Mesenchymal stem cell (in vitro differentiated cells and primary cell): ENCODE data around the gene NFE2L1.
A peak's percentile ranks its signal among the peaks of the same experiment; 100 is the strongest.
"Not testable (repeated sequence)": the region's sequence is repeated elsewhere in the genome, so short reads cannot be mapped to it uniquely, and the experiment has no call there.

ENCODE experiments used
- DNase-seq: peaks from one replicate; pipeline ENCODE4 v3.0.0-alpha.2; 2013
- H2AFZ ChIP-seq: one replicate; pipeline ENCODE4 v1.6.1; 2013; ENCODE audit warnings: low read depth, mild to moderate bottlenecking, control low read depth, inconsistent platforms, low read length, moderate library complexity
- H2AK5ac ChIP-seq: 2 replicates; pipeline ENCODE4 v1.6.1; 2013; ENCODE audit warnings: low read length, moderate library complexity, mild to moderate bottlenecking, inconsistent platforms; ENCODE audit not compliant: severe bottlenecking
- H2BK120ac ChIP-seq: one replicate; pipeline ENCODE4 v1.6.1; 2013; ENCODE audit warnings: low read depth, mild to moderate bottlenecking, inconsistent platforms, low read length, moderate library complexity
- H2BK12ac ChIP-seq, 2 experiments: one replicate each; pipeline ENCODE4 v1.6.1; 2013; ENCODE audit warnings: inconsistent platforms in 2 of 2, low read length in 2 of 2, mild to moderate bottlenecking in 2 of 2, moderate library complexity in 2 of 2, control low read depth in 1 of 2
- H2BK15ac ChIP-seq: one replicate; pipeline ENCODE4 v1.6.1; 2013; ENCODE audit warnings: mild to moderate bottlenecking, low read depth, inconsistent platforms; ENCODE audit not compliant: poor library complexity, severe bottlenecking
- H2BK5ac ChIP-seq: 2 replicates; pipeline ENCODE4 v1.6.1; 2013; ENCODE audit warnings: low read depth, mild to moderate bottlenecking, low read length, control low read depth, inconsistent platforms; ENCODE audit not compliant: poor library complexity, severe bottlenecking
- H3K14ac ChIP-seq, 2 experiments: one replicate each; pipeline ENCODE4 v1.6.1; 2013; ENCODE audit warnings: inconsistent platforms in 2 of 2, low read length in 2 of 2, control low read depth in 1 of 2, mild to moderate bottlenecking in 1 of 2, moderate library complexity in 1 of 2
- H3K18ac ChIP-seq, 2 experiments: one replicate each; pipeline ENCODE4 v1.6.1; 2013; ENCODE audit warnings: inconsistent platforms in 2 of 2, low read length in 2 of 2, control low read depth in 1 of 2, low read depth in 1 of 2, mild to moderate bottlenecking in 1 of 2
- H3K23ac ChIP-seq, 2 experiments: one replicate each; pipeline ENCODE4 v1.6.1; 2013; ENCODE audit warnings: inconsistent platforms in 2 of 2, low read length in 2 of 2, mild to moderate bottlenecking in 2 of 2, moderate library complexity in 2 of 2, control low read depth in 1 of 2
- H3K27ac ChIP-seq: 2 replicates; pipeline ENCODE4 v1.5.1; 2013; ENCODE audit warnings: mild to moderate bottlenecking, moderate library complexity, low read length, control low read depth, inconsistent platforms; ENCODE audit not compliant: poor library complexity, severe bottlenecking
- H3K27me3 ChIP-seq, 2 experiments: 2 replicates each; pipeline versions ENCODE4 v1.6.1 to v1.7.0; 2013; ENCODE audit warnings: low read length in 2 of 2, mild to moderate bottlenecking in 2 of 2, moderate library complexity in 2 of 2, control low read depth in 1 of 2, inconsistent platforms in 1 of 2; ENCODE audit not compliant: control insufficient read depth in 1 of 2, insufficient read depth in 1 of 2
- H3K36me3 ChIP-seq, 2 experiments: 2 replicates each; pipeline versions ENCODE4 v1.6.1 to v1.7.0; 2013; ENCODE audit warnings: low read length in 2 of 2, control low read depth in 1 of 2, inconsistent platforms in 1 of 2, low read depth in 1 of 2, mild to moderate bottlenecking in 1 of 2; ENCODE audit not compliant: insufficient read depth in 2 of 2, control insufficient read depth in 1 of 2
- H3K4ac ChIP-seq, 2 experiments: one replicate each; pipeline ENCODE4 v1.6.1; 2013; ENCODE audit warnings: inconsistent platforms in 2 of 2, low read length in 2 of 2, mild to moderate bottlenecking in 2 of 2, moderate library complexity in 2 of 2, control low read depth in 1 of 2, low read depth in 1 of 2
- H3K4me1 ChIP-seq: 2 replicates; pipeline ENCODE4 v1.6.1; 2013; ENCODE audit warnings: low read depth, low read length, control low read depth; ENCODE audit not compliant: control insufficient read depth, insufficient read depth
- H3K4me2 ChIP-seq: 2 replicates; pipeline ENCODE4 v1.6.1; 2013; ENCODE audit warnings: low read length, mild to moderate bottlenecking, inconsistent platforms; ENCODE audit not compliant: poor library complexity, severe bottlenecking
- H3K4me3 ChIP-seq, 2 experiments: 2 replicates each; pipeline versions ENCODE4 v1.5.1 to v1.7.0; 2013; ENCODE audit warnings: low read length in 2 of 2, mild to moderate bottlenecking in 2 of 2, control low read depth in 1 of 2, low read depth in 1 of 2; ENCODE audit not compliant: insufficient read depth in 1 of 2
- H3K79me1 ChIP-seq: replicated peaks from 2 replicates; pipeline ENCODE4 v1.6.1; 2013; ENCODE audit warnings: mild to moderate bottlenecking, control low read depth, low read length, inconsistent platforms; ENCODE audit not compliant: poor library complexity, severe bottlenecking
- H3K9ac ChIP-seq: 2 replicates; pipeline ENCODE4 v1.7.0; 2013; ENCODE audit warnings: mild to moderate bottlenecking, low read length, moderate library complexity
- H3K9me3 ChIP-seq: 2 replicates; pipeline ENCODE4 v1.7.0; 2013; ENCODE audit warnings: mild to moderate bottlenecking, low read length; ENCODE audit not compliant: control insufficient read depth
- H4K8ac ChIP-seq: one replicate; pipeline ENCODE4 v1.6.1; 2013; ENCODE audit warnings: inconsistent platforms, mild to moderate bottlenecking, low read length, moderate library complexity
- H4K91ac ChIP-seq: one replicate; pipeline ENCODE4 v1.6.1; 2013; ENCODE audit warnings: mild to moderate bottlenecking, low read length, inconsistent platforms
- WGBS: methylation state at CpG from one replicate; pipeline ENCODE4 v1.1.7; 2013; ENCODE audit warnings: mixed read lengths; 5-methylcytosine and 5-hydroxymethylcytosine counted together

The NFE2L1 gene

GRCh38 chr17:48017817-48018158 lies 30.4 kb upstream of the NFE2L1 start:
- H2BK12ac ChIP-seq, H3K79me1 ChIP-seq, H2BK15ac ChIP-seq, H4K91ac ChIP-seq, H2BK5ac ChIP-seq, H2AK5ac ChIP-seq, H4K8ac ChIP-seq, H3K4me2 ChIP-seq, H2AFZ ChIP-seq, H3K23ac ChIP-seq, H3K36me3 ChIP-seq, H3K14ac ChIP-seq, H2BK120ac ChIP-seq, H3K9me3 ChIP-seq, H3K27ac ChIP-seq, H3K4me3 ChIP-seq, H3K18ac ChIP-seq, DNase-seq, H3K4me1 ChIP-seq, H3K9ac ChIP-seq, H3K4ac ChIP-seq: not testable (repeated sequence)
- peaks cover 8 to 27% of the 10 kb centered on the region in 2 experiments for H3K27me3 ChIP-seq
- 96% methylated on average over 4 of the region's 4 CpGs for WGBS

DNA sequence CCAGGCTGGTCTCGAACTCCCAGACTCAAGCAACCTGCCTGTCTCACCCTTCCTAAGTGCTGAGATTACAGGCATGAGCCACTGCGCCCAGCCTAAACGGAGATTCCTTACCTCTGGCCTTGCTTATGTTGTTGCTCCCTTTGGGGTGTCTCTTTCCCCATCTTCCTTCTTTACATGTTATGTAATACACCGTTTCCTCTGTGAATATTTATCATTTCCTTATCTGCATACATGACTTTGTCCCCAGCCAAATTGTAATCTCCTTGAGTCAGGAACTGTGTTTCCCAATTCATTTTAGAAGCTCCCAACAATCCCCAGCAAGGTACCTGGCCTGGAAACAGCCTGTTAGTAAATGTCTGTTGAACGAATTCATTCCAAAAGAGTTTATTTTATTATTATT lies 26.2 kb upstream of the NFE2L1 start:
- H2BK15ac ChIP-seq = no peak overlapping the region
- no peak overlapping the region for H3K4me3 ChIP-seq
- H4K91ac ChIP-seq = no peak overlapping the region
- H2AK5ac ChIP-seq = no peak overlapping the region
- no peak overlapping the region for H2BK12ac ChIP-seq
- H3K9me3 ChIP-seq = no peaks in the 10 kb centered on the region
- no peak overlapping the region for H4K8ac ChIP-seq
- H3K4me2 ChIP-seq = no peak overlapping the region
- H3K14ac ChIP-seq = no peak overlapping the region
- DNase-seq = no peak
- H3K36me3 ChIP-seq = peaks cover 0 to under 1% of the 10 kb centered on the region in 2 experiments
- no peaks in the 10 kb centered on the region for H3K79me1 ChIP-seq
- H2BK120ac ChIP-seq = no peak overlapping the region
- H2AFZ ChIP-seq = no peak overlapping the region
- no peak overlapping the region for H3K23ac ChIP-seq
- H3K4me1 ChIP-seq = peaks cover 26% of the 10 kb centered on the region
- peaks cover 0 to 6% of the 10 kb centered on the region in 2 experiments for H3K27me3 ChIP-seq
- no peak overlapping the region for H3K4ac ChIP-seq
- no peak overlapping the region for H3K27ac ChIP-seq
- no peak overlapping the region for H2BK5ac ChIP-seq
- no peak overlapping the region for H3K18ac ChIP-seq
- H3K9ac ChIP-seq = no peak overlapping the region
- WGBS = 80% methylated on average over 4 of the region's 5 CpGs

DNA sequence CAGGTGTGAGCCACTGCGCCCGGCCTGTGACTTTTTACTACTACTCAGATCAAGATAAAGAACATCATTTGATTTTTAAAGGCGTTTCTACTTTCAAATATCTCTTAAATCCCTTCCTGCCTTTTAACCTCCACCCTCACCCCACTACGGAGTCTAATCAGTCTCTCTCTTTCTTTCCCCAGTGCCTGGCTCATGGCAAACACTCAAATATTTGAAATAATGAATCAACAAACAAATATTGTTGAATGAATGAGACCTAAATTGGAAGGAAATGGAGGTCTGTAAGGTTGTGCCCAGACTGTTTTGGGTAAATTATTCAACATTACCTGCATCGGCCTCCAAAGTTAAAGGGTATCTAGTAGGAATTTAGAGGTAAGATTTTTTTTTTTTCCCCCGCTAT lies 25.3 kb upstream of the NFE2L1 start:
- 85% methylated on average over 5 of the region's 6 CpGs for WGBS
- no peak overlapping the region for H2AK5ac ChIP-seq
- no peak overlapping the region for H3K9ac ChIP-seq
- no peak overlapping the region for H2BK120ac ChIP-seq
- no peak overlapping the region for H3K27ac ChIP-seq
- H3K14ac ChIP-seq = no peak overlapping the region
- H3K27me3 ChIP-seq = peaks cover 0 to 6% of the 10 kb centered on the region in 2 experiments
- H3K9me3 ChIP-seq = no peaks in the 10 kb centered on the region
- H3K4me3 ChIP-seq = no peak overlapping the region
- no peak overlapping the region for H2BK12ac ChIP-seq
- peak overlapping the region; percentile 91 for H3K4me2 ChIP-seq
- H4K8ac ChIP-seq = no peak overlapping the region
- H3K79me1 ChIP-seq = no peaks in the 10 kb centered on the region
- DNase-seq = no peak
- no peak overlapping the region for H3K18ac ChIP-seq
- H2BK15ac ChIP-seq = no peak overlapping the region
- peaks cover 0 to 4% of the 10 kb centered on the region in 2 experiments for H3K36me3 ChIP-seq
- H3K4me1 ChIP-seq = peaks cover 26% of the 10 kb centered on the region
- H3K23ac ChIP-seq = no peak overlapping the region
- no peak overlapping the region for H4K91ac ChIP-seq
- H3K4ac ChIP-seq = no peak overlapping the region
- H2AFZ ChIP-seq = no peak overlapping the region
- no peak overlapping the region for H2BK5ac ChIP-seq

DNA sequence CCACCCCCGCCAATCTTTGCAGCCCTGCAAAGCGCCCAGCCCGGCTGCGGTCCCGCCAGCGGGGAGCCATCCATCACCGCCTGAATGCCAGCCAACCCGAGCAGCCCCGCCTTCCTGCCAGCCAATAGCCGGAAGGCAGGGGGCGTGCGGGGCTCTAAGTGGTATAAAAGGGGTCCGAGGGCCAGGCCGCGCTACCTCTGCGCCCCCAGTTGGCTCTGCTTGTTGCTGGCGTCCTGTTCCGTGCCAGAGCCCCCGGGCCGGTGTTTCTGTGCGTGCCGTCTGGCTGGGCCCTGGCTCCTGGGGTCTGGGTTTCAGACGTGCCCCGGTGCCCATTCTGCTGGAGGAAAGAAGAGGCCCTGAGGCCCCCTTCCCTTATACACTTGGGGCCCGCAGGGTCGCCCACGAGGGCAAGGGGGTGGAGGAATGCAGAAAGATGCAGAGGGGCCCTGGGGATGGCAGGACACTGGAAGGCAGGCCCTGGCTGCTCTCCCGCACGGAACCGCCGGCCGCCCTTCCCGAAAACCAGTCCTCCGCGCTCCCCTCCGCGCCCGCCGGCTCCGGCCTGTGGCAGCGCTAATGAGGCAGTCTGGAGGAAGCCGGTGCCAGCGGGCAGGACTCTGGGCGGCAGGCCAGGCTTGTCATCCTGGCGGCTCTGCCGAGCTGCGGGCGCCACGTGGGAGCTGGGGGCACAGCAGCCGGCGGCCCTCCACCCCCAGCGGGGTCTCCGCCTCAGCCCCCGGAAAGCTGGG lies 24.6 kb upstream of the NFE2L1 start:
- Histone ChIP-seq H2AK5ac (no peak overlapping the region), H3K14ac (peak overlapping the region in 1 of 2 experiments; percentile 31), H3K4me2 (peak overlapping the region; percentile 91), H4K91ac (no peak overlapping the region), H3K27me3 (peaks cover 0 to 6% of the 10 kb centered on the region in 2 experiments), H3K4me1 (peaks cover 26% of the 10 kb centered on the region), H2BK120ac (peak overlapping the region; percentile 50), H2AFZ (peak overlapping the region; percentile 66), H3K79me1 (no peaks in the 10 kb centered on the region), H2BK15ac (no peak overlapping the region), H3K27ac (peak overlapping the region; percentile 24), H3K36me3 (peaks cover 0 to 4% of the 10 kb centered on the region in 2 experiments), H4K8ac (peak overlapping the region; percentile 66), H2BK5ac (no peak overlapping the region), H2BK12ac (peak overlapping the region in 1 of 2 experiments; percentile 61), H3K18ac (peak overlapping the region; percentile 59 to 94), H3K9ac (peak overlapping the region; percentile 81), H3K9me3 (no peaks in the 10 kb centered on the region), H3K4me3 (peak overlapping the region; percentile 49 to 81), H3K23ac (peak overlapping the region in 1 of 2 experiments; percentile 57), H3K4ac (peak overlapping the region; percentile 7 to 64)
- 2% methylated on average over 46 of the region's 54 CpGs for WGBS
- peak; percentile 69 for DNase-seq
